NCI-H1436 treated with DMSO at 0.1 percent for 48 hours (cell line): ENCODE measurements around the gene KCNK18.
"Not testable (repeated sequence)": the region's sequence is repeated elsewhere in the genome, so short reads cannot be mapped to it uniquely, and the experiment has no call there.

Source experiments
- DNase-seq: peaks from one replicate; lab custom pipeline; 2025; lab: John Stamatoyannopoulos, UW

KCNK18 gene

DNA sequence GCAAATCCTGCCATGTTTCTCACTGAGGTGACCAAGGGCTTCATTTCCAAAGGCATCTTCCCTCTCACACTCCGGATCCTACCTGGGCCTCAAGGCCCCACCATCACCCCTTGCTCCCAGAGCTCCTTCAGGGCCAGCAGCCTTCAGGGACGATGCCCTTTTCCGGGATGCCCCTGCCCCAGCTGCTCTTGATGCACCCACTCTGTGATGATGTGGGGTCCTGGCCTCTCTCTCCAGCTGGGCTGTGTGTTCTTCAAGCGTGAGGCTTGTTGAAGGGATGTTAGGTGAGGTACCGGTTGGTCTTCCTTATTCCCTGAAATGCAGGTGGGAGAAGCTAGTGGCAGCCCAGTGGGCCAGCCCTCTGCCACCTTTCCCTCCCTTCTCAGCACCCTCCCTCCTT lies 25.3 kb downstream of the KCNK18 start:
- no peak for DNase-seq

DNA sequence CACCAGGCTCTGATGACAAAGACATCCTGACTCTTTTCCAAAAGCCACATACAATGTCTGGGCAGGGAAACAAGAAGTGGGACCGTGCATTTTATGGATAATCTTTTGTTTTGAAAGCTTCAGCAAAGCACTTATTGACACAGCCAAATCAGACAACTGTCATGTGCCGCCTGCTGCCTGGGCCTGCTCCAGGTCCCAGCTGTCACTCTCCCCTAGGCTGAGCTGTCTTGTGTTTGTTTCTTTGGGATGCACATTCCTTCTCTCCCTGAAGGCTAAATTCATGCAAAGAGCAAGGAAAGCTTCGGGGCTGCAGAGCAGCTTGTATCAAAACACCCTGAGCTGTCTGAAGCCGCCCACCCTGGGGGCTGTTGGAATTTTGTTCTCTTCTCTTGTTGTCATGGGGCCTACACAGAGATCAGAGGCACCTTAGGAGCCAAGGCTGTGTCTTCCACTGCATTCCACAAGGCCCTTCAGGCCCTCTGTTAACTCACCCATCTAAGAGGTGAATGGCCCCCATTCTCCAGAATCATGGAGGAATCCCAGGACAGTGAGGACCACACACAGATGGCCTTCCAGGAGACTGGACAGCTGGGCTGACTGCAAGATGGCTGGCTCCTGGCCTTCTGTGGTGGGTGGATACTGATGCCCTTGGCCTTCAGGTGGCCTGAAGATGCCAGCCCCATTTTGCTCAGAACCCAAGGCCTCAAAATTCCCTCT lies 25.8 kb downstream of the KCNK18 start:
- DNase-seq: no peak

DNA sequence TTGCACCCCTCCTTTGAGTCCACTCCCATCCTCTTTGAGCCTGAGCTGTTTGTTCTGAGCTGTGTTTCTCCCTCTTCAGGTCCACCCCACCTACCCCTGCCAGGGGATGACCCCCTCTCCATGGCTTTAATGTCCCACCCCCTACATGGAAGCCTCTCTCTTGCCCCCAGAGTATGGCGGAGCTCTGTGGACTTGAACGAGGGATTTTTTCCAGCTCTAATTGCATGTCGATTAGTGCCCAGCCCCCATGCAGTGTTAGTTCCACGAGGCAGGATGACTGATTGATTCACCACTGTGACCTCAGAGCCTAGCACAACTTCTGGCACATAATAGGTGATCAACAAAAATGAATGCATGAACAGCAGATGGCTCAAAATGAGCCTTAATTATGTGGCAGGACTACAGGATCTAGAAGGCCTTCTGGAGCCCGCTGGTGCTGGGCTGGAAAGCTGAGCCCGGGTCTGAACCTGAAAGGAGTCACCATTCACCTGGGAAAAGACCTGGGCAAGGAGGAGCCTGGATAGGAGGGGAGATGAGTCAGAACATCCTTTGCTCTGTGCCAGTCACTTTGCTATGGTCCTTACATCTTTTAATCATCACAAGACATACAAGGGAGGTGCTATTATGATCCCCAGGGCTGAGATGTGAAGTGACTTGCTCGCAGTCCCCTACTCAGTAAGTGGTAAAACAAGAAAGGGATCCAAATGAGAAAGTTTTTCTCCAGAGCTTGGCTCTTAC lies 26.6 kb downstream of the KCNK18 start:
- no peak for DNase-seq

DNA sequence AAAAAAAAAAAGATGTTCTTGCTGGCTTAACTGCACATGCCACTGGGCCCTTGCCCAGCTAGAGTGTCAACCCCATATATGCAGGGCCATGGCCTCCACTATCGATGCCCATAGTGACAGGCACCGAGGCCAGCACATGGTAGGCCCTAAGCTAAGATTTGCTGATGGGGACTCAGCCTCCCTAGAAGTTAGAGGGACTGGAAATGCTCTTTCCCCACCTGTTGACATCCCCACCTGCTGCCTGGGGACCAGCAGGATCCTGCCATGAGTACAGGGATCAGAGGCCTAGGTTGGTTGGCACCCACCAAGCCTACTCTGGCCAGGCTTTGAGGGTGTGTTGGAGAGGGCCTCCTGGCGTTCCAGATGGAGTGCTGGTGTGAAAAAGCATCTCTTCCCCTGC lies 27.6 kb downstream of the KCNK18 start:
- DNase-seq: no peak

DNA sequence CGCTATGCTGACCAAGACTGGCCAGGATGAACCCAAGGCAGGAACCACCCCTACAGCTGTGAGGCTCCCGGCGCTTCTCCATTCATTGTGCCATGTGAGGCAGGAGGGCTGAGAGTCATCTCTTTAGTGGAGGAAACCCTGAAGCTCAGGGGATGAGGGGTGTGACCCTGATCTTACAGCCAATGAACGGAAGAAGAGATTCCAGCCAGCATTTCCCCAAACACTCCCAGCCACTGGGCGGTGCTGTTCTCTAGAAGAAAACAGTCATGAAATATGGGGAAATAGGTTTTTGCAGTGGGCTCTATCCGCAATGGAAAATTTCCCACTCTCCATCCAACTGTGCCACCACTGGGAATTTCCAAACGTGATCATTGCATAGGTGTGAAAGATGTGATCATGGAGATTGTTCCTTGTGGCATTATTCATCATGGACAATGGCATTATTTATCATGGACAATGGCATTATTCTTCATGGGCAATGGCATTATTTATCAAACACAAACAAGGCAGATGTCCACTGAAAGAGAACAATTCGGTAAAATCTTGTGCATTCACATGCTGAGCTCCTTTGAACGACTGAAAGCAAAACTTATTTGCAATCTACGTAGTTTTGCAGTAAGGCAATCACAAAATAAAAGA lies 29.6 kb downstream of the KCNK18 start:
- no peak for DNase-seq

DNA sequence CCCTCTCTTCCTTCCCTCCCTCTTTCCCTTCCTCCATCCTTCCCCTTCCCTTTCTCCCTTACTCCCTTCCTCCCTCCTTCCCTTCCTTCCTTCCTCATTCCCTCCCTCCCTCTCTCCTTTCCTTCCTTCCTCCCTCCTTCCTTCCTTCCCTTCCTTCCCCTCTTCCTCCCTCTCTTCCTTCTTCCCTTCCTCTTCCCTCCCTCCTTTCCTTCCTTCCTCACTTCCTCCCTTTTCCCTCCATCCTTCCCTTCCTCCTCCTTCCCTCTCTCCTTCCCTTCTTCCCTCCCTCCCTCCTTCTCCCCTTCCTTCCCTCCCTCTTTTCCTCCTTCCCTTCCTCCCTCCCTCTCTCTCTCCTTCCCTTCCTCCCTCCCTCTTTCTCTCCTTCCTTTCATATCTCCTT lies 30.9 kb downstream of the KCNK18 start:
- no peak for DNase-seq

DNA sequence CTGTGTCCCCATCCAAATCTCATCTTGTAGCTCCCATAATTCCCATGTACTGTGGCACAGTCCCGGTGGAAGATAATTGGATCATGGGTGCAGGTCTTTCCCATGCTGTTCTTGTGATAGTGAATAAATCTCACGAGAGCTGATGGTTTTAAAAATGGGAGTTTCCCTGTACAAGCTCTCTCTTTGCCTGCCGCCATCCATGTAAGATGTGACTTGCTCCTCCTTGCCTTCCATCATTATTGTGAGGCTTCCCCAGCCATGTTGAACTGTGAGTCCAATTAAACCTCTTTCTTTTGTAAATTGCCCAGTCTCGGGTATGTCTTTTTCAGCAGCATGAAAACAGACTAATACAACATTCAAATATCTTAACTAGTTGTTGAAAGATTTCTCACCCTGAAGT lies 32.8 kb downstream of the KCNK18 start:
- not testable (repeated sequence) for DNase-seq

DNA sequence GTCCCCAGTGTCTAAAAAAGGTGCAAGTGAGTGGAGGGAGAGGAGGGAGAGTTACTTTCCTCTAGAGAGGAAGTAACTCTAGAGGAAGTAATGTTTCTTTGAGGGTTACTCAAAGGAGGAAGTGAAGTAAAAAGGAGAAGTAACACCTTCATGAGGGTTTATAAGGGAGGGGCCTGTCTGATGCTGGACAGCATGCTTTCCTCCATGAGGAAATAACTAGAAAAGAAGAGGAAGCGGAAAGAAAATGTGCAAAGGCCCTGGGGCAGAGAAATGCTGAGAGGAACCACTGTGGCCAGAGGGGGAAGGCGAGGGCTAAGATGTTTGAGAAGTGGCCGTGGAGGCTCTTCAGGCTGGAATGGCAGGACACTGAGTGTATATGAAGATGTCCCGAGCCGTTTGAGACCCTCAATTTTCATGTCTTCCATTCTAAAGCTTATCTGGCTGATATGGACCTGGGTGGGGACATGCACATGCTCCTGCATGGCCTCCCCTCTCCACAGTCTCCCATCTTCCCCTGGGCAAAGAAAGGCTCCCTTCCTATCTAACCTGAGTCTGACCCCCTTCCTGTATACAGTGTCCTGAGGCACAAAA lies 40.2 kb downstream of the KCNK18 start:
- no peak for DNase-seq

GRCh38 chr10:117239051-117239450 lies 41.8 kb downstream of the KCNK18 start:
- no peak for DNase-seq

DNA sequence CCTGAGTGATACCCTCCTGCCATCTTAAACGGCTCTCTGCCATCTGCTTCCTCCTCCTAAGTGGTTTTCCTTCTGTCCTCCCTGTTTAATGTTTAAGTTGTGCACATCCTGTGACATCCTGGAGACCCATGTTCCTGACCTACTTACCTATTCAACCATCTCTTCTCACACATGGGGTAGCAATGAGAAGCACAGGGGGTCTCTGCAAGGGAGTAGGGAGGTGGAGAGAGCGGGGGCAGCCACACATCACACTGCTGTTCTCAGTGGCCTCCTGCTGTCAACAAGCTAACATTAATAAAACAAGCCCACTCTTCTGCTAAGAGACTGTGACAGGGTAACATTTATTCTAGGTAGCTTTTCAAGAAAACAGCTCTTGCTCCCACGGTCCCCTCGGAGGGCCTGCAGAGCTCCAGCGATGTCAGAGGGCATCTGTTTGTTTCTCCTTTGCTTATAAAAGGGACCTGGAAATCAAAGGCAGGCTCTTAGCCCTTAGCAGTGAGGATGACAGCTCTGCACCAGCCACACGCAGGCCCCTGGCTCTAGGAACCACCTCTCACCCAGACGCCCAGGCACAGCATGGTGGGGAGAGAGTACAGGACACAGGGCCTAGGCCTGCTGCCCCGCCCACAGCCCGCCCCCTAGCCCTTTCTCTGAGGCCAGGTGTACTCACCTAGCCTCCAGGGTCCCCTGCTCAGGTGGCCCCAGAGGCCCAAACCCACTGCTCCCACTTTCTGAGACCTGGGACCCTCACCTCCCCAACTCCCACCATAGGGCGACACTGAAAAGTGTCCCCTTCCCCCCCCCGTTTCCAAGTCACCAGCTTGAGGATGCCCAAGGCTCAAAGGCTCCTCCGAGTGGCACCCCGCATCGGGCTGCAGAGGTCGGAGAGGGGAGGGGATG lies 42.7 kb downstream of the KCNK18 start:
- no peak for DNase-seq

- no peak for DNase-seq
These were observed 43.6 kb downstream of the KCNK18 start, which contains the start of gene SLC18A2 for GRCh38 chr10:117240621-117241529. SLC18A2 (plus strand) TSS chr10:117241114; CDS start chr10:117241694, 580 bp downstream.

DNA sequence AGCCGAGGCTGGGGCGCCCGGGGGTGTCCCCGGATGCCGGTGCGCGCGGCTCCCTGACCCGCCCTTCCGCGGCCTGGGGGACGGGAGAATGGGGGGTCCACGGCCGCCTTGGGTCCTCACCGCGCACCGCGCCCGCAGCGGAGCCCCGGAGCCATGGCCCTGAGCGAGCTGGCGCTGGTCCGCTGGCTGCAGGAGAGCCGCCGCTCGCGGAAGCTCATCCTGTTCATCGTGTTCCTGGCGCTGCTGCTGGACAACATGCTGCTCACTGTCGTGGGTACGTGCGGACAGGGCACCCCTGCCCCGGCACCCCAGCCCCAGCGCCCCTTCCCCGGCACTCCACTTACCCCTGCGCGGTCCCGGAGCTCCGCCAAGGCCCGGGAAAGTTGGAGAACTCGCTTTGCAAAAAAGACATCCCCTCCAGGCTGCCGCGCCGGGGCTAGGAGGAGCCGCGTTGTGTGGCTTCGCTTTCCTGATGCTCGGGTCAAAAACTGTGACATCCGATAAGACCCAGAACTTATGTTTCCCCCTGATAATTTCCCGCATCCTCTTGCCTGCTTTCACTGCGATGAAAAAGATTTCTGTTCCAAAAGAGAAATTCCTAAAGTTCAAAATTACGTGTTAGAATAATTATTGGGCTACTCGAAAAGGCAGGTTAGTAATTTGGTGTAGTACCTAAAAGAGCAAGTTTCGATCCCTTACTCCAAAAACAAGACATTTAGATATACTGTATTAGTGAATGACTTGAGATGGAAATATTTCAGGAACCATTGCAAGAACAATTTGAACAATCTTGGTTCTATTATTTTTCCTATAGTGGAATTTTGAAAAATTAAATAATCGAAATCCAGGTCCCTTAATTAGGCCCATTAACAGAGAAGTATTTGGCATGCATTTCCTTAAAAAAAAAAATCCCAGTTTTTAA lies 44.5 kb downstream of the KCNK18 start:
- DNase-seq: no peak

GRCh38 chr10:117242463-117242832 lies 45.2 kb downstream of the KCNK18 start:
- no peak for DNase-seq

GRCh38 chr10:117246997-117247671 lies 49.8 kb downstream of the KCNK18 start:
- no peak for DNase-seq

- no peak for DNase-seq
These were observed 51.6 kb downstream of the KCNK18 start for GRCh38 chr10:117248750-117249465.

- DNase-seq: no peak
These were observed 52.3 kb downstream of the KCNK18 start for GRCh38 chr10:117249493-117250093.

- DNase-seq: no peak
These were observed 53.1 kb downstream of the KCNK18 start for GRCh38 chr10:117250411-117250810.

- no peak for DNase-seq
These were observed 56.6 kb downstream of the KCNK18 start for GRCh38 chr10:117253908-117254307.
